SW 1271 (cell line): Measurements from ENCODE around the gene CLSTN1.

ENCODE experiments used
- DNase-seq, 2 experiments: peaks; one replicate each; lab custom pipeline; 2025; lab: John Stamatoyannopoulos, UW

The CLSTN1 gene

GRCh38 chr1:9680828-9681227, 142.9 kb downstream of the CLSTN1 start:
- no peak for DNase-seq

GRCh38 chr1:9680091-9680490, 143.7 kb downstream of the CLSTN1 start:
- DNase-seq, result no peak
